ENCODE results near the gene CLDN2.
"Not testable (repeated sequence)": the region's sequence is repeated elsewhere in the genome, so short reads cannot be mapped to it uniquely, and the experiment has no call there.

Gene CLDN2

GRCh38 chrX:106964290-106964689 is 44.1 kb downstream of the CLDN2 start:
- DNase-seq, result no peak

DNA sequence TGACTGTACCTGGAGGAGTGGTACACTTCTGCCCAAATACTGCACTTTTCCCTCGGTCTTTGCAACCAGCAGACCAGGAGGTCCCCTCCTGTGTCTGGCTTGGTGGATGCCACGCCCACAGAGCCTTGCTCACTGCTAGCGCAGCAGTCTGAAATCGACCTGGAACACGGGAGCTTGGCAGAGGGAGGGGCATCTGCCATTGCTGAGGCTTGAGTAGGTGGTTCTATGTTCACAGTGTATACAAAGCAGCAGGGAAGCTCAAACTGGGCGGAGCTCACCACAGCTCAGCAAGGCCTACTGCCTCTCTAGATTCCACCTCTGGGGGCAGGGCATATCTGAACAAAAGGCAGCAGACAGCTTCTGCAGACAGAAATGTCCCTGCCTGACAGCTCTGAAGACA is 46.3 kb downstream of the CLDN2 start:
- not testable (repeated sequence) for DNase-seq

DNA sequence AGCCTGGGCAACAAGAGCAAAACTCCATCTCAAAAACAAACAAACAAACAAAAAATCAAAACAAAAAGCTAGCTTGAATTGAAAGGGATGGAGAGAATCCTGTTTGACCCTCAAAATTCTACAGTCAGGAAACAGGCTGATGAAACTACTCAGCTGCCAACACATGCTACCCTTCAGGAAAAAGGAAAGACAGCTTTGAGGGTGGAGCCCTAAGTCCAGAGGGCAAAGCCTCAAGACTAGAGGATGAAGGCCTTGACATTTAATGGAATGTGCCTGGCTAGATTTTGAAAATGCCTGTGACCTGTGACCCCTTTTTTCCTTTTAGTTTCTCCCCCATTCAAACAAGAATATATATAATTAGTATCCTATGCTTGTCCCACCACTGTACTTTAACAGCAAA is 52.7 kb downstream of the CLDN2 start:
- DNase-seq, result no peak

GRCh38 chrX:106973433-106974149 is 53.4 kb downstream of the CLDN2 start:
- DNase-seq, result peak; percentile 17

- no peak for DNase-seq
These were observed 56.2 kb downstream of the CLDN2 start for GRCh38 chrX:106976416-106976815.

Data from fibroblast of skin of abdomen (primary cell).